ENCODE measurements around the gene ETV5.
"Not testable (repeated sequence)": the region's sequence is repeated elsewhere in the genome, so short reads cannot be mapped to it uniquely, and the experiment has no call there.

Gene ETV5

DNA sequence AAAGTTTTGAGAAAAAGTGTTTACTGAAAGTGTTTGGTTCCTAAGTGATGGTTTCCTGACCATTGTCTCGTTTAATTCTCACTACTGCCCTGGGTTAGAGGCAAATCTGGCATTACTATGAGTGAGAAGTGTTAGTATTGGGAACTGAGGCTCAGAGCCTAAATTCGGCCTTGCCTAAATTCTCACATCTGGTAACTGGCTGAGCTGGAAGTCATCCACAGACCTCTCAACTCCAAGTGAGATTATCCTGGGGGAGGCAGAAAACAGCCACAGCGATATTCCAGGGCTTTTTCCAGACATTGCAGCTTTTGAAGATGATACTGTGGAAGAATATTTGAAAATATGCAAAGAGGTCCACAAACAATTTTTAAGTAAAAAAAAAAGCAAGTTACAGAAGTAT is 86.0 kb downstream of the ETV5 start:
- TF ChIP-seq, protein P1, sequence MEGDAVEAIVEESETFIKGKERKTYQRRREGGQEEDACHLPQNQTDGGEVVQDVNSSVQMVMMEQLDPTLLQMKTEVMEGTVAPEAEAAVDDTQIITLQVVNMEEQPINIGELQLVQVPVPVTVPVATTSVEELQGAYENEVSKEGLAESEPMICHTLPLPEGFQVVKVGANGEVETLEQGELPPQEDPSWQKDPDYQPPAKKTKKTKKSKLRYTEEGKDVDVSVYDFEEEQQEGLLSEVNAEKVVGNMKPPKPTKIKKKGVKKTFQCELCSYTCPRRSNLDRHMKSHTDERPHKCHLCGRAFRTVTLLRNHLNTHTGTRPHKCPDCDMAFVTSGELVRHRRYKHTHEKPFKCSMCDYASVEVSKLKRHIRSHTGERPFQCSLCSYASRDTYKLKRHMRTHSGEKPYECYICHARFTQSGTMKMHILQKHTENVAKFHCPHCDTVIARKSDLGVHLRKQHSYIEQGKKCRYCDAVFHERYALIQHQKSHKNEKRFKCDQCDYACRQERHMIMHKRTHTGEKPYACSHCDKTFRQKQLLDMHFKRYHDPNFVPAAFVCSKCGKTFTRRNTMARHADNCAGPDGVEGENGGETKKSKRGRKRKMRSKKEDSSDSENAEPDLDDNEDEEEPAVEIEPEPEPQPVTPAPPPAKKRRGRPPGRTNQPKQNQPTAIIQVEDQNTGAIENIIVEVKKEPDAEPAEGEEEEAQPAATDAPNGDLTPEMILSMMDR (IDR thresholded peaks at IDR 0.05; ENCODE audit: extremely low read depth, missing control alignments) = no peak
- DNase-seq (ENCODE audit: low spot score) = no peak

- no peak for DNase-seq (ENCODE audit: low spot score)
- TF ChIP-seq, protein P1 (IDR thresholded peaks at IDR 0.05; ENCODE audit: extremely low read depth, missing control alignments) = no peak
Measured at GRCh38 chr3:186021673-186022362, 87.1 kb downstream of the ETV5 start.

DNA sequence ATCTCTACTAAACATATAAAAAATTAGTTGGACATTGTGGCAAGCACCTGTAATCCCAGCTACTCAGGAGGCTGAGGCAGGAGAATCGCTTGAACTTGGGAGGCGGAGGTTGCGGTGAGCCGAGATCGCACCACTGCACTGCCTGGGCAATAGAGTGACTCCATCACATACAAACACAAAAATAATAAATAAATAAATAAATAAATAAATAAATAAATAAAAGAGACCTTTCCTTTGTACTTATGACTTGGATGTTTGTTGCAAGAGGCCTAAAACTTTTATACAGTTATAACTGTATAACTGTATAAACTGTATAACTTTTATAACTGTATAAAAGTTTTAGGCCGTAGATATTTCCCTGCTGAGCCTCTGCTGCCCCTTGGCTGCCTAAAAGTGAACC is 87.6 kb downstream of the ETV5 start:
- not testable (repeated sequence) for DNase-seq (ENCODE audit: low spot score)

GRCh38 chr3:186019288-186019687 is 89.6 kb downstream of the ETV5 start:
- DNase-seq (ENCODE audit: low spot score) = not testable (repeated sequence)

DNA sequence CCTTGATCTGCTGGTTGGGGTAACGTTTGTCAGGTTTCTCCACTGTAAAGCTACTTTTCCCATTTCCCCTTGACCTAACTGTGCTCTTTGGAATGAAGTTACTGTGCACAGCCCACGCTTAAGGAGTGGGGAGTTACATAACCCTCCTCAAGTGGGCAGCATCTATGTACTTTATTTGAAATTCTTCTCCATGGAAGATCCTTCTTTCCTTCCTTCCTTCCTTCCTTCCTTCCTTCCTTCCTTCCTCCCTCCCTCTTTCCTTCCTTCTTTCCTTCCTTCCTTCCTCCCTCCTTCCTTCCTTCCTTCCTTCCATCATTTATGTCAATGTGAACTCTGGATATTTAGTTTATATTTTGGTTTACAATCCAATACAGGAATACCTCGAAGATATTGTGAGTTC is 94.0 kb downstream of the ETV5 start:
- TF ChIP-seq, protein P1 (IDR thresholded peaks at IDR 0.05; ENCODE audit: extremely low read depth, missing control alignments) = no peak
- DNase-seq (ENCODE audit: low spot score) = no peak

- DNase-seq (ENCODE audit: low spot score) = no peak
- TF ChIP-seq, protein P1 (IDR thresholded peaks at IDR 0.05; ENCODE audit: extremely low read depth, missing control alignments) = no peak
Measured at GRCh38 chr3:186013312-186013711, 95.6 kb downstream of the ETV5 start.

DNA sequence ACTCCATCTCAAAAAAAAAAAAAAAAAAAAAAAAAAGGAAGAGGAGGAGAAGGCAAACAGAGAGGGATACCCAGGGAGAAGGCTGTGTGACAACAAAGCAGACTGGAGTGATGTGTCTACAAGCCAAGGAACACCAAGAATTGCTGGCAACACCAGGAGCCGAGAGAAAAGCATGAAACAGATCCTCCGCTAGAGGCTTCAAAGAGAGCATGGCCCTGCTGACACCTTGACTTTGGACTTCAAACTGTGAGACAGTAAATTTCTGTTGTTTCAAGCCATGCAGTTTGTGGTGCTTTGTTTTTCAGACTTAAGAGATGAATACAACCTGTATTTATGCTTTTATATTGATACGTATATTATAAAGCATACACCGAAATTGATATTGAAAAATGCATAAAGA is 96.8 kb downstream of the ETV5 start:
- TF ChIP-seq, protein P1 (IDR thresholded peaks at IDR 0.05; ENCODE audit: extremely low read depth, missing control alignments) = no peak
- no peak for DNase-seq (ENCODE audit: low spot score)

DNA sequence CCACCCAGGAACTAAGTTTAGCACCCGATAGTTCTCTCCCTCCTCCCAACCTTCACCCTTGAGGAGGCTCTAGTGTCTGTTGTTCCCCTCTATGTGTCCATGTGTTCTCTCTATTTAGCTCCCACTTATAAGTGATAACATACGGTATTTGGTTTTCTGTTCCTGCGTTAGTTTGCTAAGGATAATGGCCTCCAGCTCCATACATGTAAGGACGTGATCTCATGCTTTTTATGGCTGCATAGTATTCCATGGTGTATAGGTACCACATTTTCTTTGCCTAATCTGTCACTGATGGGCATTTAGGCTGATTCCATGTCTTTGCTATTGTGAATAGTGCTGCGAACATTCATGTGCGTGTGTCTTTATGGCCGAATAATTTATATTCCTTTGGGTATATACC is 104.2 kb downstream of the ETV5 start:
- no peak for DNase-seq (ENCODE audit: low spot score)
- TF ChIP-seq, protein P1 (IDR thresholded peaks at IDR 0.05; ENCODE audit: extremely low read depth, missing control alignments) = no peak

Measured in GM20000 (cell line).